Sciatic nerve (tissue), 2 donors: ENCODE results near the gene HSD17B7. TPM values are rescaled to one million over a fixed set of nuclear protein-coding genes. Genes with fewer than 3 reads are reported as not detected.
A peak's percentile ranks its signal among the peaks of the same experiment; 100 is the strongest.
"Not testable (repeated sequence)": the region's sequence is repeated elsewhere in the genome, so short reads cannot be mapped to it uniquely, and the experiment has no call there.

Source experiments
- ATAC-seq: fragments of 200-7000 bp; cut with Tn5 transposase; one replicate; pipeline ENCODE4 v1.9.1; 2020; ENCODE audit warnings: mild to moderate bottlenecking, moderate library complexity
- DNase-seq: peaks from one replicate; pipeline ENCODE4 v3.0.0-alpha.2; 2020; ENCODE audit warnings: low spot score
- intact Hi-C: fragments of 100-400 bp; cut with DNase I; formaldehyde crosslinking; loops from one replicate; pipeline ENCODE4 v1.14.2; 2022
- total RNA-seq: library from RNA; stranded (reverse); fragmentation: NEBNext Ultra II Directional; extraction: Animal tissue kit (Norgen Biotek cat#: 25700); gene quantifications from one replicate; pipeline ENCODE4 v1.2.1, GENCODE V29; 2021
- donor health status: DM: no; HTN: no; CAD: no.
- donor health status: DM: no; HTN: no; CAD: no.

Gene HSD17B7
- 26.3 TPM for total RNA-seq

- DNase-seq, result peak; percentile 86
- intact Hi-C loops, result not testable (repeated sequence)
- peak; percentile 100 for ATAC-seq
Measured at GRCh38 chr1:162790303-162790984, at the start of gene HSD17B7. HSD17B7 (plus strand) TSS chr1:162790702; CDS start chr1:162790801, 99 bp downstream.

GRCh38 chr1:162740755-162741154, 49.7 kb upstream of the HSD17B7 start:
- intact Hi-C loops, result no loop called here
- no peak for DNase-seq
- ATAC-seq, result no peak

DNA sequence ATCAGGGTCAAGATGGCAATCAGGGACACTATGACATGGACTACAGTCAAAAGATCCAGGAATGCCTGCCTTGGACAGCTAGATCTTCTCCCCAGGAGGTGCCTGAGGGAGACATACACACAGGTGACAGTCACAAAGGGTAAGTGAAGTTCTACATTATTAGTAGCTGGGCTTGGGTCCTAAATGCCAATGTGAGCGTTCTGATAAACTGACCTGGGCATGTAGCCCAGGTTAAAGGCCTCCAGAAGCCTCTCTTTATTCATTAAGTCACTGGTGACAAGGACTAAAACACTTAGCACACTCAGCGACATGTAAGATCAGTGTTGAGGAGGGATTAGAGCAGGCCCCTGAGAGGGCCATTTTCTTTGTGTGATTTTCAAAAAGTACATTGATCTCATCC, 48.9 kb upstream of the HSD17B7 start:
- DNase-seq, result no peak
- no peak for ATAC-seq
- intact Hi-C loops, result no loop called here

GRCh38 chr1:162746264-162746942, 44.1 kb upstream of the HSD17B7 start:
- ATAC-seq, DNase-seq, intact Hi-C loops: not testable (repeated sequence)

DNA sequence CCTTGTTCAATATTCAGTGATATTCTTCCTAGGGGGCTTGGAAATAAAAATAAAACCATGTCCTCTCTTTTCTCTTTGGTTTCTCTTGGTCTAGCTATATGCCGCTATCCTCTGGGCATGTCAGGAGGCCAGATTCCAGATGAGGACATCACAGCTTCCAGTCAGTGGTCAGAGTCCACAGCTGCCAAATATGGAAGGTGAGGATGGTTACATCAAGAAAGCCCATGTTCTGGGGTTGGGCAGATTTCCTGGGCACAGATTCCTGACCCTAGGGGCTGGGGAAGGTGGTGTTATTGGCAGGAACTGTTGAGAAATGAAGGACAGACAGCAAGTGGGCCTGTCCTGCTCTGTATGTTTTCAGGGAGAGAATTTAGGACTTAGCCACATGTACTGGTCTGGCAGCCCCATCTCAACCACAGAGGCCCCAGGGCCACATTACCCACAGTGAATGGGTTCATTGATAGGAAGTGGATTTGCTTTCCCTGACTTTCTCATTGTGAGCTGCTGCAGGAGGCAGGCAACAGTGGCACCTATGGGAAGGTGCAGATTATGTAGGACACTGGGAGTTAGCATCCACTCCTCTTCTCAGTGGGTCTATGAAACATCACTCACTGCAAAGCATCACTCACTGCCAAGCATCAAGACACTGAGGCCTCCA, 37.4 kb upstream of the HSD17B7 start:
- DNase-seq (no peak), ATAC-seq (peak; percentile 76)
- intact Hi-C loops, result no loop called here

DNA sequence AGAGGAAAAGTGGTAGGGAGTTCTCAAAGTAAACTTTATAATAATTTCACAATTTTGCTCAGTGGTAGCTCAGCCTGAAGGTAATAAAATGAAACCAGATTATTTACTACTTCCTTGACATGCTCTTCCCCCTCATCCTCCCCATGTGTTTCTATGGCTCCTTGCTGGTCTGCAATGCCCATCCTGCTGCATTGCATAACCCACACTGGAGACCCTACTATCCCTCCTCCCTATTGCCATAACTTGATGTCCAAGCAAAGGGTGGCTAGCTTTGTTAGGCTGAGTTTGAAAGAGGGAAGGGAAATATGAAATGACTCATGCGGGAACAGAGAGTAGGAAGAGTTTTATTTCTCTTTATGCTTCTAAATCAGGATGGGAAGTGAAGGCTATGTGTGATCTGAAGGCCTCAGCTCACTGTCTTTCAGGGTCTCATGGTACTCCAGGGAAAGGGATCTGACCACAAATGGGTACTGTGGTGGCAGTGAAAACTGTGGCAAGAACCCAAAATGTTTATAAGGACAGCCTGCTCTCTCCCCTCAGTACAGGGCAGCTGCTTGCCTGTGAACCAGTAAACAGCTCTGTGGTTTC, 36.4 kb upstream of the HSD17B7 start:
- no peak for DNase-seq
- ATAC-seq, result peak; percentile 28
- intact Hi-C loops, result no loop called here

DNA sequence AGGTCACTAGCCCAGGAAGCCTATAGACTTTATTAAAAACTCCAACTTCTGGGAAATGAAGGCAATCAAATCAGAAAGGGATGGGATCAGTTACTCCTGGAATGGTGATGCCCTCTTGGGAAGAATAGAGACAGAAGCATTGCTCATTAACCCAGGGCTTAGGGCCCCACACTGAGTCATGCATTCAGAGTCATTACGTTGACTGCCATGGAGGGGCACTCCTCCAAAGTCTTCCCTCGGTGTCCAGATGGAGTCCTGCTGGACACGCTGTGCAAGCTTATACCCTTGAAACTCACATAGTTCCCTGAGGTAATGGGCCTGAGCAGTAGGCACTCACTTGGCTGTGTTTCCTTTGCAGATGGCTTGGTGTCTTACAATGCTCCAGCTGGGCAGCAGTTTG, 35.2 kb upstream of the HSD17B7 start:
- intact Hi-C loops, result no loop called here

DNA sequence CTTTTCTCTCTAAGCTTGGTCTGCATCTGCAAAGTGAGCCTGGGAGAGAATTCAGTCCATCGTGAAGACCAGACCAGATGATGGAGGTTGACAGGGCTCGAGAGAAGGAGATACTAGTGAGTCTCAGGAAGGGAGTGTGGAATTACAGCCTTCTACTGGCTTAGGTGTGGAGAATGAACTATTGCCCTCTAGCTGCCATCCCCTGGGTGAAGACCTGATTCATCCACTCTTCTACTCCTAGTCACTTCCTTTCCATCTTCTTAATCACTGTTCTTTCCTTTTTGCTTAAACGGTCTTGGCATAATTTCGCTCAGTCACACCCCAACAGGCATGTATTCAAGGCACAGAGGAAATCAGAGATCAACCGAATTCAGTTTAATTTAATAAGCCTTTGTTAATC, 34.0 kb upstream of the HSD17B7 start:
- no peak for ATAC-seq
- DNase-seq, result no peak
- intact Hi-C loops, result no loop called here

More for the DNA sequence above, 35.2 kb upstream of the HSD17B7 start:
- DNase-seq (no peak), ATAC-seq (no peak)

- intact Hi-C loops, result no loop called here
- no peak for ATAC-seq
- no peak for DNase-seq
Measured at GRCh38 chr1:162757476-162757875, 33.0 kb upstream of the HSD17B7 start.

- ATAC-seq, result no peak
- intact Hi-C loops, result no loop called here
Measured at GRCh38 chr1:162765788-162766187, 24.7 kb upstream of the HSD17B7 start.

GRCh38 chr1:162772571-162773154, 17.8 kb upstream of the HSD17B7 start:
- peak; percentile 89 for ATAC-seq
- DNase-seq, result no peak
- intact Hi-C loops, result no loop called here

More at GRCh38 chr1:162765788-162766187, 24.7 kb upstream of the HSD17B7 start:
- no peak for DNase-seq

DNA sequence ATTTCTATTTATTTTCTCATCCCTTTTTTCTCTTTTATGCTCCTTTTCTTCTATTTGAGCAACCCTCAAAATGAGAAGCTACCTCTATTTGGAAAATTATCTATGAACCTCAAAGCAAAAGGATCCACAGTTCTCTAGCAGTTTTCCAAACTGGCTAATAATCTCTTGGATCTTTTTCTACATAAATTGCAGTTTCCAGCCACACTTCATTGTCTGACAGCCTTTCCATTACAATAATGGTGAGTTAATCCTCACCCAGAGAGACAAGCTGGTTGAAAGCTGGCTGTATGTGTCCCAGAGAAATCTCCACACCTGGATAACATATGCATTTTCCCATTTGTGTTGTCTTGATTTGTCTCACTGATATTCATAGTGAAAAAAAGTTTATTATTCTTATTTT, 16.5 kb upstream of the HSD17B7 start:
- no peak for DNase-seq
- intact Hi-C loops, result no loop called here

GRCh38 chr1:162779043-162779442, 11.5 kb upstream of the HSD17B7 start:
- intact Hi-C loops, result no loop called here
- ATAC-seq, result peak; percentile 77
- no peak for DNase-seq

More for the DNA sequence above, 16.5 kb upstream of the HSD17B7 start:
- ATAC-seq, result no peak

- no peak for DNase-seq
- ATAC-seq, result no peak
- intact Hi-C loops, result no loop called here
Measured at GRCh38 chr1:162782671-162783070, 7.8 kb upstream of the HSD17B7 start.

- intact Hi-C loops, DNase-seq: not testable (repeated sequence)
- ATAC-seq, result peak; percentile 32
Measured at GRCh38 chr1:162784926-162785325, 5.6 kb upstream of the HSD17B7 start.

- intact Hi-C loops, DNase-seq, ATAC-seq: not testable (repeated sequence)
Measured at GRCh38 chr1:162788783-162789182, 1.7 kb upstream of the HSD17B7 start.

- ATAC-seq, result peak; percentile 57
- intact Hi-C loops, DNase-seq: not testable (repeated sequence)
Measured at GRCh38 chr1:162790985-162791357, 469 bp downstream of the HSD17B7 start.

DNA sequence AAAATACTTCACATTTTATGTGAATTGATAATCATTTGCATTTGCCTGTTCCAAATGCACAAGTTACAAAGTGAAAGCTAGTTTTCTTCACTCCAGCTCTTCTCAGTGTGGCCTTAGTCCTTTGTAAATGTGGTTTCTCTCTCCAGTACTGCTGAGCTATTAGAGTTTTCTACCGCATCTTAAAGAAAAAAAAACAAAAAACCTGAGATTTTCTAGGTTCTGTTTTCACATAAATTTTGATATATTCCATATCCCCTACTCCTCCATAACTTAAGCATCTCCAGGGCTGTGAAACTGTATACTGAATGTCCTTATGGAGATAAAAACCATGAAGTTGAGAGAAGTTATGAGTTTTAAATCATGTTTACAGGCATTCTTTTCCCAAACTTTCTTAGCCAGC, 3.8 kb downstream of the HSD17B7 start:
- ATAC-seq, intact Hi-C loops: not testable (repeated sequence)

DNA sequence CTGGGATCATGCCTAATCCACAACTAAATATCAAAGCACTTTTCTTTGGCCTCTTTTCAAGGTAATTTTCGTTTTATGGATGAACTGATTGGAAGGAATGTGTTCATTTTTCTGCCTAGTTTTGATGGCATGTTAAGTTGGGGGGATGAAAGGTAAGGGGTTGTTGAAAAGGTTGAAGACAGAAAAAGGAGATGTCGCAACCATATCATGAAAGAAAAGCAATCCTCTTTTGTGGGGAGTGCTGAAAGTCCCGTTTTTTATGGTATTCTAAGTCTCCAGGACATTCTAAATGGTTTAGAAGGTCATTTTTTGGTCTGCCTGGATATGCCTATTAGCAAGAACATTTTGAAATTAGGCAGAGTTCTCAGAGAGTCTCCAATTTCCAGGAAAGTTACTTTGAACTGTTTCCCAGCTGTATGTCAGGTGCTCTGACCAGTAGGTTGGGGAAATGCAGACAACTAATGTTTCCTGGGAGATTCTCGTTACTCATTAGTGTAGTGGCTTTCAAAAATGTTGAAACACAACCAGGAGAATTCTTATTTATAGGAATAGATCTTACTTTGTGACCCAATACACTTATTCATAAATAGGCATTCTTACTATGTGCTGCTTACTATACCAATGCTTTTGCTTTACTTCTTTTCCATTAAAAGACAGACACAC, 6.2 kb downstream of the HSD17B7 start:
- intact Hi-C loops, ATAC-seq: not testable (repeated sequence)

More for the DNA sequence above, 3.8 kb downstream of the HSD17B7 start:
- not testable (repeated sequence) for DNase-seq

More for the DNA sequence above, 6.2 kb downstream of the HSD17B7 start:
- not testable (repeated sequence) for DNase-seq
